ENCODE data around the gene PTPRT. TPM values are rescaled to one million over a fixed set of nuclear protein-coding genes. Genes with fewer than 3 reads are reported as not detected.

Gene PTPRT
- total RNA-seq, 2 donors from 2014 or later, result not detected

DNA sequence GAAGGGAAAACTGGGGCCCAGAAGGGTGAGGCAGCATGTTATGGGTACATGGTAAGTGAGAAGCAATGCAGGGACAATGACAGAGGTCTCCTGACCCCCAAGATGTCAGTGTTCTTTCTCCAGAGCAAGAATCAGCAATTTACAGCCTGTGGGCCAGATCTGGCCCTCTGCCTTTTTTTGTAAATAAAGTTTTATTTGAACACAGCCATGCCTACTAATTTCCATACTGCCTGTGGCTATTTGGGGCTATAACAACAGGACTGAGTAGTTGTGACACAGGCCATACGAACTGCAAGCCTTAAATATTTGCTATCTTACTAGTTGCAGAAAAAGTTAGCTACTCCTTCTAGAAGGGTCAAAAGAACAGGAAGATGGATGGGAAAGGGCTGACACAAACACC, 52.5 kb downstream of the PTPRT start:
- ATAC-seq (ENCODE audit: insufficient number of reproducible peaks, low FRiP score, low read depth) (no peak), DNase-seq (ENCODE audit: low spot score) (no peak)
- Histone ChIP-seq H3K36me3 (no peaks in the 10 kb centered on the region), H3K9me3 (no peaks in the 10 kb centered on the region), H3K27ac (no peak overlapping the region), H3K4me1 (ENCODE audit: control insufficient read depth in 1 of 2, low read depth in 2 of 2) (peaks cover 0 to 11% of the 10 kb centered on the region in 2 donors), H3K27me3 (replicated peaks; ENCODE audit: insufficient read depth) (no peaks in the 10 kb centered on the region), H3K4me3 (no peak overlapping the region)
- TF ChIP-seq, protein P1, sequence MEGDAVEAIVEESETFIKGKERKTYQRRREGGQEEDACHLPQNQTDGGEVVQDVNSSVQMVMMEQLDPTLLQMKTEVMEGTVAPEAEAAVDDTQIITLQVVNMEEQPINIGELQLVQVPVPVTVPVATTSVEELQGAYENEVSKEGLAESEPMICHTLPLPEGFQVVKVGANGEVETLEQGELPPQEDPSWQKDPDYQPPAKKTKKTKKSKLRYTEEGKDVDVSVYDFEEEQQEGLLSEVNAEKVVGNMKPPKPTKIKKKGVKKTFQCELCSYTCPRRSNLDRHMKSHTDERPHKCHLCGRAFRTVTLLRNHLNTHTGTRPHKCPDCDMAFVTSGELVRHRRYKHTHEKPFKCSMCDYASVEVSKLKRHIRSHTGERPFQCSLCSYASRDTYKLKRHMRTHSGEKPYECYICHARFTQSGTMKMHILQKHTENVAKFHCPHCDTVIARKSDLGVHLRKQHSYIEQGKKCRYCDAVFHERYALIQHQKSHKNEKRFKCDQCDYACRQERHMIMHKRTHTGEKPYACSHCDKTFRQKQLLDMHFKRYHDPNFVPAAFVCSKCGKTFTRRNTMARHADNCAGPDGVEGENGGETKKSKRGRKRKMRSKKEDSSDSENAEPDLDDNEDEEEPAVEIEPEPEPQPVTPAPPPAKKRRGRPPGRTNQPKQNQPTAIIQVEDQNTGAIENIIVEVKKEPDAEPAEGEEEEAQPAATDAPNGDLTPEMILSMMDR (IDR thresholded peaks at IDR 0.05), result no peak

DNA sequence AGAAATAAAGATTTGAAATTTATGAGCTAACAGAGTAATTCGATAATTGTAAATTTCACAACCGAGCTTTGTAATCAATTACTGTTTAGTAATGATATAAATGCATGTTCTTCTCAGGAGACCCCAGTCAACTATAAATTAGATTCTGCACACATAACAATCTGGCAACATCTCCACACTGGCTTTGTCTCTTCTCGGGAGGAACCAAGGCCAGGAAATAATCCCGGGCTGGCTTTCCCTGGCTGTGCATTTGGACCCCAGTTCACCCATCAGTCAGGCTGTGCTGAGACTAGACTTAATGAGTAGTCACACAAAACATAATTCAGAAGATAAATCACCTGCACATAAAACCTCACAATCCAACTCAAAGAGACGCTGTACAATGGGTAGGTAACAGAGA, 65.5 kb downstream of the PTPRT start:
- TF ChIP-seq, protein P1 (IDR thresholded peaks at IDR 0.05), result no peak
- H3K4me3 ChIP-seq, result no peak overlapping the region
- H3K27ac ChIP-seq, result no peak overlapping the region
- DNase-seq (ENCODE audit: low spot score) (no peak), ATAC-seq (ENCODE audit: insufficient number of reproducible peaks, low FRiP score, low read depth) (no peak)
- H3K27me3 ChIP-seq (replicated peaks; ENCODE audit: insufficient read depth), result no peaks in the 10 kb centered on the region
- H3K36me3 ChIP-seq, result no peaks in the 10 kb centered on the region
- H3K4me1 ChIP-seq (ENCODE audit: control insufficient read depth in 1 of 2, low read depth in 2 of 2), result no peaks in the 10 kb centered on the region
- no peaks in the 10 kb centered on the region for H3K9me3 ChIP-seq

DNA sequence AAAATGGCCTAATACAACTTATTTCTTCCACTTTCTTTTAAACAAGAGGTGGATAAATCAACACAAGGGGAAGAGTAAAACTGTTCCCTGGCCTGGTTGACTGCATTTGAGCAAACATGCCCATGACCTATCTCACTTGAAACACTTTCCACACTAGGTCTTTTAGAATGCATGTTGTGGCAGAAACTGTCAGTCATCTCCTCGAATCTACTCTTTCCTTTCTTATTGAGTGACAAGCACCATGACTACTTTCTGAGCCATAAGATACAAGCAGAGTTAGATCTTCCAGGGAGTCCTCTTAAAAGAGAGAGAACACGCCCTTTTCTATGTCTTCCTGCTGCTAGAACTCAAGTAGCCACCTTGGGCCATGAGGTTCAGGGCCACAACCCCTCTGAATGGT, 66.5 kb downstream of the PTPRT start:
- no peak for DNase-seq (ENCODE audit: low spot score)
- H3K27ac ChIP-seq, result no peak overlapping the region
- H3K4me3 ChIP-seq, result no peak overlapping the region
- no peaks in the 10 kb centered on the region for H3K4me1 ChIP-seq (ENCODE audit: control insufficient read depth in 1 of 2, low read depth in 2 of 2)
- H3K27me3 ChIP-seq (replicated peaks; ENCODE audit: insufficient read depth), result no peaks in the 10 kb centered on the region
- H3K36me3 ChIP-seq, result no peaks in the 10 kb centered on the region
- no peaks in the 10 kb centered on the region for H3K9me3 ChIP-seq
- TF ChIP-seq, protein P1 (IDR thresholded peaks at IDR 0.05), result no peak
- ATAC-seq (ENCODE audit: insufficient number of reproducible peaks, low FRiP score, low read depth), result no peak

DNA sequence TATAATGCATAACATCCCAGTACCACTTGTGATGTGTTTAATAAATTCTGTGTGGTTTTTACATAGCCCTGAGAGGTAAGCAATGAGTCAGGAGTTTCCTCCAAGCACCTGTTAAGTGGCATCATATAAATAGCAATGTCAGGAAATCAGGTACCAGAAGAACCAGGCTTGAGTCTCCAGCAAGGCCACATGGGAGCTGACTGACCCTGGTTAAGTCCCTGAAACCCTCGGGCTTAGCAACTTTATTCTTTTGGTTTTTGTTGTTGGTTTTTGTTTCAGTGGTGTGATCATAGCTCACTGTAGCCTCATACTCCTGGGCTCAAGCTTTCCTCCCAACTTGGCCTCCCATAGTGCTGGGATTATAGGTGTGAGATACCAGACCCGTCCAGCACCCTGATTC, 70.0 kb downstream of the PTPRT start:
- no peak for DNase-seq (ENCODE audit: low spot score)
- no peaks in the 10 kb centered on the region for H3K36me3 ChIP-seq
- ATAC-seq (ENCODE audit: insufficient number of reproducible peaks, low FRiP score, low read depth), result no peak
- TF ChIP-seq, protein P1 (IDR thresholded peaks at IDR 0.05), result no peak
- H3K4me1 ChIP-seq (ENCODE audit: control insufficient read depth in 1 of 2, low read depth in 2 of 2), result no peaks in the 10 kb centered on the region
- H3K4me3 ChIP-seq, result no peak overlapping the region
- no peak overlapping the region for H3K27ac ChIP-seq
- no peaks in the 10 kb centered on the region for H3K27me3 ChIP-seq (replicated peaks; ENCODE audit: insufficient read depth)
- no peaks in the 10 kb centered on the region for H3K9me3 ChIP-seq

DNA sequence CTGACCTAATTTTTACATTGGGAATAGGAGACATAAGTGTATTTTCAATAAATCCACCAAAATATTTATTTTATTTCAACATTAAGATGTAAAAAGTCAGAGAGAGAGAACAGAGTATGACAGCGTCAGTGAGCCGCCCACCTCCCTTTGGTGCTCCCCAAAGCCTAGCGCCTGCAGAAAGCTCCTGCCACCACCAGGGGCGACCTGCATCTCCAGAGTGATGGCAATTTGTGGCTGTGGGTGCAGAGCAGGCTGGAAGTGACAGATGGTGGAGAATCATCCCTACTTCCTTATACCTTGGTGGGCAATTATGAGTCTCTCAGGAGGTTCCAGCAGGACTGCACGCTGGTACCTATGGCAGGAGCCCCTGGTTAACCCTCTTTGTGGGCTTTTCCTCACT, 87.3 kb downstream of the PTPRT start:
- no peak overlapping the region for H3K27ac ChIP-seq
- H3K9me3 ChIP-seq, result no peaks in the 10 kb centered on the region
- no peak for ATAC-seq (ENCODE audit: insufficient number of reproducible peaks, low FRiP score, low read depth)
- no peaks in the 10 kb centered on the region for H3K36me3 ChIP-seq
- no peaks in the 10 kb centered on the region for H3K4me1 ChIP-seq (ENCODE audit: control insufficient read depth in 1 of 2, low read depth in 2 of 2)
- DNase-seq (ENCODE audit: low spot score), result no peak
- no peaks in the 10 kb centered on the region for H3K27me3 ChIP-seq (replicated peaks; ENCODE audit: insufficient read depth)
- H3K4me3 ChIP-seq, result no peak overlapping the region
- TF ChIP-seq, protein P1 (IDR thresholded peaks at IDR 0.05), result no peak
